Endothelial cell of umbilical vein (primary cell): Measurements from ENCODE around the gene SLC16A4. TPM values are rescaled to one million over a fixed set of nuclear protein-coding genes. Genes with fewer than 3 reads are reported as not detected.

ENCODE experiments used
- BruUV-seq: library from RNA; stranded (reverse); fragments of 400-500 nt; replicated peaks from 2 replicates; lab custom pipeline; 2021; lab: Mats Ljungman, UMichigan
- CTCF ChIA-PET: fragments of 300-600, 350-600 bp; sonication (Branson Sonifier 250); formaldehyde crosslinking; loops from one replicate; lab custom pipeline; 2021; ENCODE audit warnings: antibody characterized with exemption, inconsistent platforms; lab: Charles Lee
- POLR2A ChIA-PET: fragments of 300-600, 350-600 bp; sonication (Branson Sonifier 250); formaldehyde crosslinking; loops from one replicate; lab custom pipeline; 2021; ENCODE audit warnings: antibody characterized with exemption, inconsistent platforms; lab: Charles Lee
- DNase-seq: peaks from one replicate; pipeline ENCODE4 v3.0.0-alpha.2; 2011; ENCODE audit warnings: low read depth, low spot score
- FAIRE-seq: peaks from 2 replicates; lab custom pipeline; 2011; peaks lifted over from hg19 to GRCh38; lab: Jason Lieb, UNC
- H2AFZ ChIP-seq: 2 replicates; pipeline ENCODE4 v1.6.0; 2012; ENCODE audit warnings: low read depth, low read length, control low read depth, inconsistent platforms
- H3K27ac ChIP-seq: 2 replicates; pipeline ENCODE4 v1.5.1; 2011; ENCODE audit warnings: low read depth, mild to moderate bottlenecking, control low read depth, low read length, moderate library complexity; ENCODE audit not compliant: insufficient read depth
- H3K27me3 ChIP-seq, 2 experiments: 2 replicates each; pipeline versions ENCODE4 v1.6.0 to v1.6.1; 2011; ENCODE audit warnings: low read length in 2 of 2, mixed read lengths in 1 of 2; ENCODE audit not compliant: control insufficient read depth in 2 of 2, insufficient read depth in 2 of 2
- H3K36me3 ChIP-seq, 2 experiments: 2 replicates in 1 of 2; 3 replicates in 1 of 2; pipeline ENCODE4 v1.5.1; 2011; ENCODE audit warnings: low read length in 2 of 2, mild to moderate bottlenecking in 1 of 2, moderate library complexity in 1 of 2; ENCODE audit not compliant: control insufficient read depth in 2 of 2, insufficient read depth in 2 of 2; ENCODE audit errors: extremely low read depth in 1 of 2
- H3K4me1 ChIP-seq: 3 replicates; pipeline ENCODE4 v1.5.1; 2011; ENCODE audit warnings: mild to moderate bottlenecking, low read length; ENCODE audit not compliant: control insufficient read depth, insufficient read depth; ENCODE audit errors: extremely low read depth
- H3K4me2 ChIP-seq: 2 replicates; pipeline ENCODE4 v1.6.1; 2011; ENCODE audit warnings: low read length, control low read depth, mixed read lengths; ENCODE audit not compliant: insufficient read depth
- H3K4me3 ChIP-seq, 3 experiments: fragments of 200-600 bp in 1 of 3; sonication (generic), shearing (Covaris generic) in 1 of 3; replicated peaks in 1 of 3; 2 replicates each; pipeline ENCODE4 v1.5.1; 2011 to 2016; ENCODE audit warnings: control low read depth in 3 of 3, low read length in 3 of 3, mild to moderate bottlenecking in 2 of 3, inconsistent platforms in 1 of 3, low read depth in 1 of 3, moderate library complexity in 1 of 3; ENCODE audit not compliant: insufficient read depth in 1 of 3
- H3K79me2 ChIP-seq: 2 replicates; pipeline ENCODE4 v1.6.0; 2012; ENCODE audit warnings: low read length, inconsistent platforms; ENCODE audit not compliant: control insufficient read depth, insufficient read depth
- H3K9ac ChIP-seq: replicated peaks from 2 replicates; pipeline ENCODE3; 2011; ENCODE audit warnings: low read length, control low read depth; ENCODE audit not compliant: insufficient read depth; ENCODE audit errors: extremely low read depth
- H3K9me1 ChIP-seq: replicated peaks from 3 replicates; pipeline ENCODE4 v1.6.0; 2011; ENCODE audit warnings: mild to moderate bottlenecking, low read length; ENCODE audit not compliant: control insufficient read depth, insufficient read depth; ENCODE audit errors: extremely low read depth
- H3K9me3 ChIP-seq: replicated peaks from 2 replicates; pipeline ENCODE4 v1.5.1; 2012; ENCODE audit warnings: low read length, inconsistent platforms; ENCODE audit not compliant: control insufficient read depth, insufficient read depth
- H4K20me1 ChIP-seq: replicated peaks from 2 replicates; pipeline ENCODE3; 2011; ENCODE audit warnings: mild to moderate bottlenecking, low read length; ENCODE audit not compliant: control insufficient read depth, insufficient read depth; ENCODE audit errors: extremely low read depth
- FOS ChIP-seq: IDR thresholded peaks from 2 replicates; pipeline ENCODE4 v1.6.1; 2011; ENCODE audit warnings: mild to moderate bottlenecking, low read length, moderate library complexity, borderline replicate concordance; ENCODE audit not compliant: insufficient read depth
- dilution Hi-C: fragments of 300-500 bp; cut with MboI; formaldehyde crosslinking; loops from one replicate; pipeline ENCODE4 v1.15.0; 2019; ENCODE audit warnings: low sequenced_read_pairs; ENCODE audit not compliant: extremely low pct_ligation_motif_present
- intact Hi-C: fragments of 100-400 bp; cut with micrococcal nuclease; formaldehyde crosslinking; loops from one replicate; pipeline ENCODE4 v1.10.0; 2022
- polyA plus RNA-seq, 4 experiments: library from polyadenylated mRNA; depleted of rRNA in 3 of 4; stranded (reverse) in 3 of 4; unstranded in 1 of 4; fragments of >200 nt; gene quantifications; 2 replicates each; pipeline versions ENCODE4 v1.2.1 to v1.2.3, GENCODE V29; 2011 to 2012; ENCODE audit warnings: missing spikeins in 1 of 4
- total RNA-seq: library from RNA; stranded (reverse); gene quantifications from 2 replicates; pipeline ENCODE4 v1.2.3, GENCODE V29; 2021

Gene SLC16A4
- total and polyA plus RNA-seq, 2 donors (not counting 3 experiments of a cell fraction or from before 2014, with no cell fraction given): 2.8 to 7.2 TPM

DNA sequence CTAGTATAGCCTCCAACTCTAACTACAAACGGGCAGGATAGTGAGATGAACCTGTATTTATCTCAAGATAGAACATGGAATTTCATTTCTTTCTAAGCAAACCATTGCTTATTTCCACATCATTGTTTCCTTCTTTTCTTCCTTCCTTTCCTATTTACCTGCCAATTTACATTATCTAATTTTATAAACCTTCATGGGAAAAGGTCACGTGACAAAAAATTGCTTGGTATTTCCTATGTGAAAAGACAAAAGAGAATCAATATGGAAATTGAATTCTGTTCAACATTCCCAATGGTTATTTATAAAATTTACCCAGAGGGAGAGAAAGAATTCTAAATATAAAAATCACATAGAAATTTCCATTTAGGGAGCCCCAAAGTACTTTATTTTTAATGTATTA, 74.1 kb downstream of the SLC16A4 start:
- CTCF ChIA-PET: interaction anchor here (1.0 to 23.0 kb wide), 7 partner anchors 12 to 179 kb away, joined by 4 to 1577 read pairs (median 12); partner anchors contain the start of genes KCNC4 and RBM15
- FAIRE-seq: no peak

More for the DNA sequence above, 74.1 kb downstream of the SLC16A4 start:
- Histone ChIP-seq H3K27me3 (no peaks in the 10 kb centered on the region), H3K4me2 (no peak overlapping the region), H3K79me2 (no peaks in the 10 kb centered on the region), H3K9me1 (no peaks in the 10 kb centered on the region), H3K9me3 (no peaks in the 10 kb centered on the region), H3K4me1 (no peaks in the 10 kb centered on the region), H2AFZ (no peak overlapping the region), H3K36me3 (no peaks in the 10 kb centered on the region), H3K9ac (no peak overlapping the region), H3K27ac (no peak overlapping the region), H3K4me3 (no peak overlapping the region), H4K20me1 (no peaks in the 10 kb centered on the region)
- POLR2A ChIA-PET: no interaction called here
- DNase-seq: no peak
- no peak for TF ChIP-seq FOS
- intact Hi-C loops: no loop called here
- BruUV-seq: no TSS peak
- dilution Hi-C loops: no loop called here

Other genes starting within 250 kb of the SLC16A4 start
- gene SLC6A17, start 240.5 kb downstream of the SLC16A4 start, total RNA-seq: 0.05 TPM in 1 of 2 replicates, not detected in the other
- gene SLC6A17, start 240.5 kb downstream of the SLC16A4 start, polyA plus RNA-seq: 0.02 and 0.03 TPM in 2 replicates
- 12.3 and 22.5 TPM in 2 replicates for gene KCNC4, start 180.7 kb downstream of the SLC16A4 start, total RNA-seq
- 6.7 and 7.3 TPM in 2 replicates for gene KCNC4, start 180.7 kb downstream of the SLC16A4 start, polyA plus RNA-seq
- gene RBM15, start 51.6 kb downstream of the SLC16A4 start, total RNA-seq: 26.9 and 29.5 TPM in 2 replicates
- 7.3 and 8.5 TPM in 2 replicates for gene RBM15, start 51.6 kb downstream of the SLC16A4 start, polyA plus RNA-seq
- gene LAMTOR5, start 16.7 kb upstream of the SLC16A4 start, total RNA-seq: 137 and 150 TPM in 2 replicates
- 484 and 503 TPM in 2 replicates for gene LAMTOR5, start 16.7 kb upstream of the SLC16A4 start, polyA plus RNA-seq
- not detected in 2 replicates for gene PROK1, start 60.1 kb upstream of the SLC16A4 start, total RNA-seq
- not detected in 2 replicates for gene PROK1, start 60.1 kb upstream of the SLC16A4 start, polyA plus RNA-seq
- gene KCNA10, start 128.1 kb upstream of the SLC16A4 start, total RNA-seq: not detected in 2 replicates
- gene KCNA10, start 128.1 kb upstream of the SLC16A4 start, polyA plus RNA-seq: not detected in 2 replicates
- not detected in 2 replicates for gene KCNA2, start 215.3 kb upstream of the SLC16A4 start, total RNA-seq
- not detected in 2 replicates for gene KCNA2, start 215.3 kb upstream of the SLC16A4 start, polyA plus RNA-seq